HG02938 (cell line): Measurements from ENCODE around the gene EPHA6.

ENCODE experiments used
- ATAC-seq: cut with Tn5 transposase; IDR thresholded peaks from one replicate; pipeline ENCODE4 v1.9.1; 2021; ENCODE audit warnings: mild to moderate bottlenecking, moderate library complexity; ENCODE audit not compliant: unreplicated experiment

EPHA6 gene

GRCh38 chr3:97764407-97765238, 950.2 kb downstream of the EPHA6 start, which contains the start of gene ARL6:
Gene ARL6 (plus strand): TSS chr3:97764758. CDS start chr3:97768108, 3,350 bp downstream.
- peak; percentile 94 for ATAC-seq

DNA sequence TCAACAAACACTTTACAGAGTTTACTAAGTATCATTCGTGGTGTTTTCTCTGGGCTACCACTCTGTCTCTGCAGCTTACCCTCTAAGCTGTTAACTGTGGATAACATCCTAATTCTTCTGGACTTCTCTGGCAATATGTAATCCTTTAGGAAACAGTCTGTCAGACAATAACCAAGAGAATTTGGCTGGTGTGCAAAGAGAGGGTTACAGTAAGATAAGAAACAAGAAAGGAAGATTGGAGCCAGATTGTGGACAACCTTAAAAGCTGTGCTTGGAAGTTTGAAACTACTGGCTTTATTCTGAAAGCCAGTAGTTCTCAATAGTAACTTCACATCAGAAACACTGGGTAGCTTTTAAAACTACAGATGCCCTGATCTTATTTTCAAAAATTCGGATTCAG, 950.9 kb downstream of the EPHA6 start:
- no peak for ATAC-seq

DNA sequence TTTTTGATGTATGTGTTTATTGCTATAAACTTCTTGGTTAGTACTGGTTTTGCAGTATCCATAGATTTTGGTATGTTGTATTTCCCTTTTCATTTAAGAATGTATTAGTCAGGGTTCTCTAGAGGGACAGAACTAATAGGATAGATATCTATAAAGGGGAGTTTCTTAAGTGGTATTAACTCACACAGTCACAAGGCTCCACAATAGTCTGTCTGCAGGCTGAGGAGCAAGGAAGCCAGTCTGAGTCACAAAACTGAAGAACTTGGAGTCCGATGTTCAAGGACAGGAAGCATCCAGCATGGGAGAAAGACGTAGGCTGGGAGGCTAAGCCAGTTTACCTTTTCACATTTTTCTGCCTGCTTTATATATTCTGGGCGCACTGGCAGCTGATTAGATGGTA, 958.5 kb downstream of the EPHA6 start:
- ATAC-seq: no peak

GRCh38 chr3:97778152-97778551, 963.8 kb downstream of the EPHA6 start:
- no peak for ATAC-seq

DNA sequence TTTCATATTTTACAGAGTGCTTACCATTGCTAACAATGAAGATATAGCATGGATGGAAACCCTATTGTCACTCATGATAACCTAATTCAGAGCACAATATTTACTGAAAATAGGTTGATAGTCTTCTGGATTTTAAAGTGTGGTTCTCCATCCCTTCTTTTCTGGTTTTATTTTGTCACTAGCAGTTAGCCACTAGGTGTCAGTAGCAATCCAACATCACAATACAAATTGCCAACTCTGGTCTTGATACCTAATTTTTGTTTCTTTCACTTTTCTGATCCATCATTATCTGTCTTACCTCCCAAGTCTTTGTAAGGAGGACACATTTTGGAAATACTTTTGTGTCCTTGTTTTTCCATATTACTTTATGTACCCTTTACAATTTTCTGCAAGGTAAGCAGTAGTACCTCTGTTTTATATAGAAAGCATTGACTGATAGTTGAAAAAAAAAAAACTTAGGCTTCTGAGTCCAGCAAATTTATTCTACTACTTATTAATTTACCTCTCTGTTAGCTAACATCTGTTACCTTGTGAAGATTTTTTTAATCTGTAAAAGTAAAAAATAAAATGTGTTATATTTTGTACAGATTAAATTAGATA, 979.1 kb downstream of the EPHA6 start:
- peak; percentile 77 for ATAC-seq

DNA sequence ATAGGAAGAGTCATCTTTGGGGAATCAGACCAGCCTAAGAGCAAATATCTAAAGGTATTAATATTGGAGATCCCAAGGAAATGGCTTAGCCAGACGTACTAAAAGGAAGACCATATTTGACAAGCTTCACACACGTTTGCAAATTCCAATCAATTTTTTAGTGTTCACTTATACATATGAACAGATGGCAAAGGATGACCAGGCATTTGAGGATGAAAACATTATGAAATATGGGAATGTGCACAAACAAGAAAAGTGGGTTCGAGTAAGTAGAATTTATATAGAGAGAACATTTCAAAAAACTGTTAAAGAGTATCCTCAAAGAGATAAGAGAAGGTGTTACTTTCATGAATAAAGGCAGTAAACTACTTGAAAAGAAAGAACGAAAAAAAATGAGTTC, 981.6 kb downstream of the EPHA6 start:
- ATAC-seq: no peak
